OCI-LY1 (cell line): ENCODE data around the gene IGF2R.

ENCODE experiments used
- H2AFZ ChIP-seq: fragments of 200-600 bp; sonication (generic), shearing (Covaris generic); 2 replicates; pipeline ENCODE4 v1.6.0; 2014; ENCODE audit warnings: antibody characterized with exemption, mild to moderate bottlenecking, low read length
- H3F3A ChIP-seq: fragments of 200-600 bp; sonication (generic), shearing (Covaris generic); 2 replicates; pipeline ENCODE4 v1.6.0; 2014; ENCODE audit warnings: mild to moderate bottlenecking, antibody characterized with exemption, low read length, moderate library complexity; ENCODE audit not compliant: insufficient read depth
- H3K27ac ChIP-seq: fragments of 200-600 bp; sonication (generic); 2 replicates; pipeline ENCODE4 v1.5.1; 2014; ENCODE audit warnings: low read length, mixed run types, mild to moderate bottlenecking, low read depth; ENCODE audit not compliant: poor library complexity, severe bottlenecking
- H3K27me3 ChIP-seq: fragments of 200-600 bp; sonication (generic); 2 replicates; pipeline ENCODE4 v1.6.0; 2014; ENCODE audit warnings: antibody characterized with exemption, mild to moderate bottlenecking, low read length, moderate library complexity; ENCODE audit not compliant: insufficient read depth
- H3K36me3 ChIP-seq: fragments of 200-600 bp; sonication (generic); 2 replicates; pipeline ENCODE4 v1.6.1; 2014; ENCODE audit warnings: mild to moderate bottlenecking, antibody characterized with exemption, low read length, moderate library complexity, mixed read lengths; ENCODE audit not compliant: insufficient read depth
- H3K4me1 ChIP-seq: fragments of 200-600 bp; sonication (generic); 2 replicates; pipeline ENCODE4 v1.5.1; 2014; ENCODE audit warnings: mild to moderate bottlenecking, low read length, moderate library complexity; ENCODE audit not compliant: insufficient read depth, severe bottlenecking
- H3K4me2 ChIP-seq: fragments of 200-600 bp; sonication (generic), shearing (Covaris generic); 2 replicates; pipeline ENCODE4 v1.6.1; 2014; ENCODE audit warnings: low read length
- H3K4me3 ChIP-seq: fragments of 200-600 bp; sonication (generic); 2 replicates; pipeline ENCODE4 v1.5.1; 2014; ENCODE audit warnings: low read length, low read depth, mild to moderate bottlenecking, mixed read lengths; ENCODE audit not compliant: poor library complexity, severe bottlenecking
- H3K79me2 ChIP-seq: fragments of 200-600 bp; shearing (Covaris generic); 2 replicates; pipeline ENCODE4 v1.6.1; 2016; ENCODE audit warnings: mixed run types, low read length, mixed read lengths; ENCODE audit not compliant: insufficient read depth
- H3K9ac ChIP-seq: fragments of 200-600 bp; sonication (generic), shearing (Covaris generic); 2 replicates; pipeline ENCODE4 v1.6.1; 2014; ENCODE audit warnings: mild to moderate bottlenecking, low read length, mixed read lengths
- H3K9me2 ChIP-seq: fragments of 200-600 bp; sonication (generic), shearing (Covaris generic); 2 replicates; pipeline ENCODE4 v1.6.1; 2014; ENCODE audit warnings: low read depth, mild to moderate bottlenecking, low read length, mixed read lengths
- H3K9me3 ChIP-seq: fragments of 200-600 bp; shearing (Covaris generic); 2 replicates; pipeline ENCODE4 v1.6.1; 2014; ENCODE audit warnings: low read length, mixed read lengths
- H4K20me1 ChIP-seq: fragments of 200-600 bp; sonication (generic), shearing (Covaris generic); 2 replicates; pipeline ENCODE4 v1.6.0; 2016; ENCODE audit warnings: mild to moderate bottlenecking, low read length; ENCODE audit not compliant: insufficient read depth
- CTCF ChIP-seq: fragments of 200-600 bp; sonication (generic), shearing (Covaris generic); IDR thresholded peaks from 2 replicates; pipeline ENCODE4 v1.5.1; 2017; ENCODE audit warnings: mild to moderate bottlenecking, antibody characterized with exemption, low read length, moderate library complexity, mixed read lengths
- EZH2 ChIP-seq: fragments of 200-600 bp; sonication (generic), shearing (Covaris generic); IDR thresholded peaks from 2 replicates; pipeline ENCODE4 v1.8.0; 2017; ENCODE audit warnings: borderline replicate concordance, mixed run types, mild to moderate bottlenecking, antibody characterized with exemption, low read length, moderate library complexity, mixed read lengths

The IGF2R gene

GRCh38 chr6:160073272-160073671 is 104.4 kb downstream of the IGF2R start:
- no peaks in the 10 kb centered on the region for H3F3A ChIP-seq
- H3K27me3 ChIP-seq = no peaks in the 10 kb centered on the region
- no peak for TF ChIP-seq CTCF
- no peak for TF ChIP-seq EZH2
- no peaks in the 10 kb centered on the region for H3K79me2 ChIP-seq
- no peaks in the 10 kb centered on the region for H3K9me2 ChIP-seq
- no peak overlapping the region for H3K27ac ChIP-seq
- H3K4me3 ChIP-seq = no peak overlapping the region
- peaks cover 11% of the 10 kb centered on the region for H3K4me1 ChIP-seq
- H3K36me3 ChIP-seq = peaks cover 60% of the 10 kb centered on the region
- H3K9me3 ChIP-seq = no peaks in the 10 kb centered on the region
- H2AFZ ChIP-seq = no peak overlapping the region
- H3K9ac ChIP-seq = no peak overlapping the region
- H4K20me1 ChIP-seq = no peaks in the 10 kb centered on the region
- H3K4me2 ChIP-seq = no peak overlapping the region

- no peaks in the 10 kb centered on the region for H3K79me2 ChIP-seq
- no peak overlapping the region for H3K9ac ChIP-seq
- H3F3A ChIP-seq = no peaks in the 10 kb centered on the region
- TF ChIP-seq CTCF = no peak
- no peak for TF ChIP-seq EZH2
- H3K4me3 ChIP-seq = no peak overlapping the region
- no peak overlapping the region for H2AFZ ChIP-seq
- H3K4me1 ChIP-seq = no peaks in the 10 kb centered on the region
- H3K36me3 ChIP-seq = peaks cover 53% of the 10 kb centered on the region
- no peaks in the 10 kb centered on the region for H4K20me1 ChIP-seq
- H3K27ac ChIP-seq = no peak overlapping the region
- no peaks in the 10 kb centered on the region for H3K27me3 ChIP-seq
- H3K4me2 ChIP-seq = no peak overlapping the region
- no peaks in the 10 kb centered on the region for H3K9me3 ChIP-seq
- H3K9me2 ChIP-seq = no peaks in the 10 kb centered on the region
These were observed 107.1 kb downstream of the IGF2R start for GRCh38 chr6:160076009-160076408.

- Histone ChIP-seq H3K27ac (no peak overlapping the region), H3K36me3 (peaks cover 56% of the 10 kb centered on the region), H4K20me1 (no peaks in the 10 kb centered on the region), H3F3A (no peaks in the 10 kb centered on the region), H3K9ac (no peak overlapping the region), H3K4me3 (no peak overlapping the region), H3K9me2 (no peaks in the 10 kb centered on the region), H2AFZ (no peak overlapping the region), H3K4me2 (no peak overlapping the region), H3K9me3 (no peaks in the 10 kb centered on the region), H3K4me1 (no peaks in the 10 kb centered on the region), H3K79me2 (no peaks in the 10 kb centered on the region), H3K27me3 (no peaks in the 10 kb centered on the region)
- TF ChIP-seq EZH2 (no peak), CTCF (no peak)
These were observed 108.1 kb downstream of the IGF2R start for GRCh38 chr6:160077024-160077423.
